ENCODE measurements around the gene ROPN1. TPM values are rescaled to one million over a fixed set of nuclear protein-coding genes. Genes with fewer than 3 reads are reported as not detected.

ROPN1 gene
- total and polyA plus RNA-seq, 10 of the 15 experiments (the other 5 are each of a cell fraction or from before 2014, with no cell fraction given) = not detected

DNA sequence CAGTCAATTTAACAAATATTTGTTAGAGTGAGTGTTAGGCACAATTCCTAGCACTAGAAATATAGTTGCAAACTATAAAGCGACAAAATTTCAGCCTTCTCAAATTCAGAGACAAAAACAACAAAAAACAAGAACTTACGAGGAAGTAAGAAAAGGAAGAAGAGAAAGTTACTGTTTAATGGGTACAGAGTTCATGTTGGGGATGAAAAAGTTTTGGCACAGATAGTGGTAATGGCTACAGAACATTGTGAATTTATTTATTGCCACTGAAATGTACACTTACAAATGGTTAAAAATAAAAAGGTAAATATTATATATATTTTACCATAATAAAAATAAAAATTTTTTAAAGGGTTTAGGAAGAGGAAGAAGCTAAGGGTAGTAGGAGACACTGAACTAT lies 52.2 kb downstream of the ROPN1 start:
- Histone ChIP-seq H3K9ac (ENCODE audit: control insufficient read depth, insufficient read depth, low read length) (no peak overlapping the region), H3K4me3 (no peak overlapping the region), H3K27me3 (replicated peaks in 1 of 2; ENCODE audit: control insufficient read depth in 2 of 2, insufficient read depth in 2 of 2, low read length in 1 of 2) (no peaks in the 10 kb centered on the region), H3K79me2 (ENCODE audit: control insufficient read depth, insufficient read depth, low read length) (no peaks in the 10 kb centered on the region), H3K4me2 (ENCODE audit: control insufficient read depth, insufficient read depth) (no peak overlapping the region), H3K36me3 (ENCODE audit: control insufficient read depth in 2 of 2, insufficient read depth in 2 of 2, low read length in 1 of 2) (peaks cover 2 to 19% of the 10 kb centered on the region in 2 experiments; a peak in 3 of 4 replicates), H3K27ac (ENCODE audit: control insufficient read depth, insufficient read depth) (no peak overlapping the region), H3K4me1 (ENCODE audit: control insufficient read depth, insufficient read depth, low read length) (no peaks in the 10 kb centered on the region), H2AFZ (ENCODE audit: control insufficient read depth, low read depth, low read length) (no peak overlapping the region), H3K9me3 (replicated peaks; ENCODE audit: control insufficient read depth, insufficient read depth, low read length) (no peaks in the 10 kb centered on the region), H4K20me1 (ENCODE audit: control insufficient read depth, insufficient read depth) (no peaks in the 10 kb centered on the region)
- DNase-seq (ENCODE audit: low read depth, low spot score) (no peak), FAIRE-seq (no peak), ATAC-seq (no peak)
- WGBS (ENCODE audit: insufficient coverage, insufficient replicate concordance, low lambda C conversion rate, missing lambda C conversion rate) = 92% methylated on average over 2 of the region's 2 CpGs
- TF ChIP-seq CEBPB (IDR thresholded peaks at IDR 0.05; ENCODE audit: borderline replicate concordance in 1 of 2, low read depth in 2 of 2, low read length in 2 of 2) (no peak), MEF2A (IDR thresholded peaks at IDR 0.05; ENCODE audit: insufficient read depth, low read depth, low read length) (no peak), EGR1 (IDR thresholded peaks at IDR 0.05; ENCODE audit: borderline replicate concordance in 1 of 2, low read depth in 2 of 2, low read length in 2 of 2) (no peak), IRF3 (IDR thresholded peaks at IDR 0.05) (no peak), MYB (IDR thresholded peaks at IDR 0.05; ENCODE audit: borderline replicate concordance, low read depth, low read length) (no peak), TCF12 (IDR thresholded peaks at IDR 0.05; ENCODE audit: low read depth, low read length) (no peak), ESRRA (IDR thresholded peaks at IDR 0.05; ENCODE audit: low read length) (no peak), TCF7 (IDR thresholded peaks at IDR 0.05; ENCODE audit: borderline replicate concordance) (no peak), WRNIP1 (IDR thresholded peaks at IDR 0.05; ENCODE audit: borderline replicate concordance, low read depth, low read length) (no peak), SIN3A (IDR thresholded peaks at IDR 0.05; ENCODE audit: low read depth, low read length) (no peak), RAD21 (IDR thresholded peaks at IDR 0.05; ENCODE audit: insufficient read depth, low read depth, low read length) (no peak), RUNX3 (IDR thresholded peaks at IDR 0.05; ENCODE audit: low read length) (no peak)
- TF ChIP-seq, protein P1, sequence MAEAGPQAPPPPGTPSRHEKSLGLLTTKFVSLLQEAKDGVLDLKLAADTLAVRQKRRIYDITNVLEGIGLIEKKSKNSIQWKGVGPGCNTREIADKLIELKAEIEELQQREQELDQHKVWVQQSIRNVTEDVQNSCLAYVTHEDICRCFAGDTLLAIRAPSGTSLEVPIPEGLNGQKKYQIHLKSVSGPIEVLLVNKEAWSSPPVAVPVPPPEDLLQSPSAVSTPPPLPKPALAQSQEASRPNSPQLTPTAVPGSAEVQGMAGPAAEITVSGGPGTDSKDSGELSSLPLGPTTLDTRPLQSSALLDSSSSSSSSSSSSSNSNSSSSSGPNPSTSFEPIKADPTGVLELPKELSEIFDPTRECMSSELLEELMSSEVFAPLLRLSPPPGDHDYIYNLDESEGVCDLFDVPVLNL (IDR thresholded peaks at IDR 0.05; ENCODE audit: low read depth, low read length) = no peak
- ChIA-PET POLR2A (interaction anchor here (0.6 kb wide), 1 partner anchor 181 kb away, joined by 4 read pairs; no protein-coding TSS in a partner anchor), RAD21 (ENCODE audit: unreplicated experiment) (no interaction called here), SMC1A (ENCODE audit: uncharacterized antibody, unreplicated experiment) (interaction anchor here (0.7 to 1.0 kb wide), 2 partner anchors 12 to 528 kb away, joined by 3 read pairs; no protein-coding TSS in a partner anchor), CTCF (interaction anchor here (2.6 to 3.1 kb wide), 2 partner anchors 13 to 42 kb away, joined by 15 to 17 read pairs; no protein-coding TSS in a partner anchor)
- in situ Hi-C loops (cut with MboI) (no loop called here), intact Hi-C loops (cut with micrococcal nuclease; ENCODE audit: unreplicated experiment) (no loop called here)
- BruUV-seq (replicated peaks) = no TSS peak
